Adrenal gland (tissue), 12 donors: ENCODE data around the gene SUSD1. TPM values are rescaled to one million over a fixed set of nuclear protein-coding genes. Genes with fewer than 3 reads are reported as not detected.

Experiments
- DNase-seq, 7 donors: peaks; one replicate each; pipeline ENCODE4 v3.0.0-alpha.2; 2019 to 2020
- H3K27ac ChIP-seq, 5 donors: fragments of 200-600 bp; sonication (generic) in 4 of 5; 1 replicate in 3 of 5; 2 replicates in 2 of 5; pipeline versions ENCODE4 v1.5.1 to v1.8.0; 2016 to 2020; ENCODE audit warnings: mild to moderate bottlenecking in 1 of 5
- H3K27me3 ChIP-seq: fragments of 200-600 bp; 2 replicates; pipeline ENCODE4 v1.8.0; 2021
- H3K36me3 ChIP-seq, 2 donors: fragments of 200-600 bp; replicated peaks in 1 of 2; 1 replicate in 1 of 2; 2 replicates in 1 of 2; pipeline versions ENCODE4 v1.5.1 to v1.8.0; 2018 to 2022
- H3K4me1 ChIP-seq, 2 donors: fragments of 200-600 bp; replicated peaks in 1 of 2; 1 replicate in 1 of 2; 2 replicates in 1 of 2; pipeline versions ENCODE4 v1.5.1 to v1.8.0; 2018 to 2021
- H3K4me3 ChIP-seq, 4 donors: fragments of 200-600 bp; sonication (generic) in 3 of 4; one replicate each; pipeline ENCODE4 v1.5.1; 2016 to 2018
- H3K9me3 ChIP-seq, 3 donors: fragments of 200-600 bp; sonication (generic) in 1 of 3; replicated peaks in 1 of 3; 1 replicate in 2 of 3; 2 replicates in 1 of 3; pipeline versions ENCODE4 v1.5.1 to v1.8.0; 2016 to 2021
- POLR2A ChIP-seq, 2 donors: fragments of 450-650 bp; IDR thresholded peaks; one replicate each; pipeline ENCODE4 v1.6.1; 2017; ENCODE audit warnings: antibody characterized with exemption in 2 of 2, mild to moderate bottlenecking in 2 of 2, moderate library complexity in 1 of 2
- WGBS, 4 donors: extraction: QIAGEN DNeasy Blood & Tissue Kit in 2 of 4; methylation state at CpG; one replicate each; pipeline versions ENCODE4 v1.1.5 to v1.1.7; 2013 to 2017; 5-methylcytosine and 5-hydroxymethylcytosine counted together
- intact Hi-C, 2 donors: fragments of 100-400 bp; cut with DNase I; formaldehyde crosslinking; loops; one replicate each; pipeline versions ENCODE4 v1.14.1 to v1.15.0; 2022 to 2023
- polyA plus RNA-seq, 3 donors: library from polyadenylated mRNA; stranded (reverse); fragments of 200-250 nt in 2 of 3; fragments of 350-450 nt in 1 of 3; fragmentation: Illumina TruSeq in 1 of 3; extraction: RNeasy Lipid Tissue Mini Kit (QIAGEN cat#74804) in 1 of 3; gene quantifications; one replicate each; pipeline ENCODE4 v1.2.3, GENCODE V29; 2013 to 2014
- total RNA-seq, 9 donors: library from RNA; depleted of rRNA in 4 of 9; stranded (reverse); fragments of >200 nt in 4 of 9; fragments of 120-200 nt in 1 of 9; fragmentation: NEBNext Ultra II Directional in 1 of 9; extraction: Animal tissue kit (Norgen Biotek cat#: 25700) in 1 of 9; gene quantifications; one replicate each; pipeline versions ENCODE4 v1.1.0 to v1.2.4, GENCODE V29; 2013 to 2023
- TF ChIP-seq, protein P1 (sequence below), 6 experiments: fragments of 450-650 bp in 4 of 6; fragments of 200-600 bp in 2 of 6; sonication (generic) in 1 of 6; IDR thresholded peaks; 1 replicate in 5 of 6; 2 replicates in 1 of 6; pipeline versions ENCODE4 v1.5.1 to v1.8.0; 2016 to 2021; ENCODE audit warnings: antibody characterized with exemption in 6 of 6, mild to moderate bottlenecking in 2 of 6, moderate library complexity in 1 of 6
- donor health status: healthy with polysubstance abuse.
- donor health status: Bipolar disorder and iron deficiency.
- donor health status: DM: yes; HTN: yes; CAD: no.
- donor health status: DM: no; HTN: no; CAD: no.
- donor health status: DM: no; HTN: no; CAD: no.
- donor health status: DM: yes; HTN: yes; CAD: no.

Gene SUSD1
- total and polyA plus RNA-seq, 12 donors, result 4.7 to 37.0 (median 20.8) TPM

DNA sequence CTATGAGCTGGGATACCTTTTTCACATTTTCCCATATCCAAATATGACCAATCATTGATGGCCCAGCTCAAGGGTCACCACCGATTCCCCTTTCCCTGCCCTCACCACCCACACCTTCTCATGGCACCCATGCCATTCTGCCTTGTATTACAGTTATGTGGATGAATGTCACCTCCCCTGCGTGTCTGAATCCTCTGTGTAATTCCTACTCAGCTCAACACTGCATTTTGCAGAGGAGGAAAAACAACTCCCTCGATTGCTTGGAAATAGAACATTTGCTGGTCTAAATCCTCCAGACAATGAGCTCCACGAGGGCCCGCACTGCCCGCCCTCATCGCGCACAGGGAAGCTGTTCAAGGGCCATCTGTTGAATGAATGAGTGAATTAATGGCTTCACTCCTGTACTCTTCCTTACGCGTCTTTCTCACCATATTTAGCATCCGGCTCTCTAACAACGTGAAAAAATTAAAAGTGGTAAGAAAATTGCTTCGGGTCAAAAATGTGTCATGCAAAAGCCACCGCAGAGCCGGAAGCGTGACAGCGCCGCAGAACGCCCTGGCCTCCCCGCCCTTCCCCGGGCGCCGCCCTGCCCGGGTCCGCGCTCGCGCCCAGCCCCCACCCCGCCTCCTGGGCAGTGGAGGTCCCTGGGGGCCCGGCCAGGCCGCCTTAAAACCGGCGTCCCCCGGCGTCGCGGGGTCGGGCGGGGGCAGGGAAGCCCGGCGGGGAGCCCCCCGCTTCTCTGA is 704 bp downstream of the SUSD1 start:
- TF ChIP-seq, protein P1, sequence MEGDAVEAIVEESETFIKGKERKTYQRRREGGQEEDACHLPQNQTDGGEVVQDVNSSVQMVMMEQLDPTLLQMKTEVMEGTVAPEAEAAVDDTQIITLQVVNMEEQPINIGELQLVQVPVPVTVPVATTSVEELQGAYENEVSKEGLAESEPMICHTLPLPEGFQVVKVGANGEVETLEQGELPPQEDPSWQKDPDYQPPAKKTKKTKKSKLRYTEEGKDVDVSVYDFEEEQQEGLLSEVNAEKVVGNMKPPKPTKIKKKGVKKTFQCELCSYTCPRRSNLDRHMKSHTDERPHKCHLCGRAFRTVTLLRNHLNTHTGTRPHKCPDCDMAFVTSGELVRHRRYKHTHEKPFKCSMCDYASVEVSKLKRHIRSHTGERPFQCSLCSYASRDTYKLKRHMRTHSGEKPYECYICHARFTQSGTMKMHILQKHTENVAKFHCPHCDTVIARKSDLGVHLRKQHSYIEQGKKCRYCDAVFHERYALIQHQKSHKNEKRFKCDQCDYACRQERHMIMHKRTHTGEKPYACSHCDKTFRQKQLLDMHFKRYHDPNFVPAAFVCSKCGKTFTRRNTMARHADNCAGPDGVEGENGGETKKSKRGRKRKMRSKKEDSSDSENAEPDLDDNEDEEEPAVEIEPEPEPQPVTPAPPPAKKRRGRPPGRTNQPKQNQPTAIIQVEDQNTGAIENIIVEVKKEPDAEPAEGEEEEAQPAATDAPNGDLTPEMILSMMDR (IDR thresholded peaks at IDR 0.05), result no peak
- no peak for TF ChIP-seq POLR2A (IDR thresholded peaks at IDR 0.05)
- H3K4me3 ChIP-seq, result peak overlapping the region in 2 of 4 donors; percentile 25 to 86
- H3K27ac ChIP-seq, result peak overlapping the region in 4 of 5 donors; percentile 36 to 88 (median 57)
- intact Hi-C loops, result no loop called here
- WGBS, 4 donors, result 3 to 9% (median 6%) methylated on average over 17 to 42 of the region's 42 CpGs
- DNase-seq, result peak; percentile 54 to 83 (median 69)
- H3K27me3 ChIP-seq, result no peaks in the 10 kb centered on the region
- no peaks in the 10 kb centered on the region for H3K36me3 ChIP-seq
- no peaks in the 10 kb centered on the region for H3K9me3 ChIP-seq
- H3K4me1 ChIP-seq, result peaks cover 0 to 18% of the 10 kb centered on the region in 2 donors

DNA sequence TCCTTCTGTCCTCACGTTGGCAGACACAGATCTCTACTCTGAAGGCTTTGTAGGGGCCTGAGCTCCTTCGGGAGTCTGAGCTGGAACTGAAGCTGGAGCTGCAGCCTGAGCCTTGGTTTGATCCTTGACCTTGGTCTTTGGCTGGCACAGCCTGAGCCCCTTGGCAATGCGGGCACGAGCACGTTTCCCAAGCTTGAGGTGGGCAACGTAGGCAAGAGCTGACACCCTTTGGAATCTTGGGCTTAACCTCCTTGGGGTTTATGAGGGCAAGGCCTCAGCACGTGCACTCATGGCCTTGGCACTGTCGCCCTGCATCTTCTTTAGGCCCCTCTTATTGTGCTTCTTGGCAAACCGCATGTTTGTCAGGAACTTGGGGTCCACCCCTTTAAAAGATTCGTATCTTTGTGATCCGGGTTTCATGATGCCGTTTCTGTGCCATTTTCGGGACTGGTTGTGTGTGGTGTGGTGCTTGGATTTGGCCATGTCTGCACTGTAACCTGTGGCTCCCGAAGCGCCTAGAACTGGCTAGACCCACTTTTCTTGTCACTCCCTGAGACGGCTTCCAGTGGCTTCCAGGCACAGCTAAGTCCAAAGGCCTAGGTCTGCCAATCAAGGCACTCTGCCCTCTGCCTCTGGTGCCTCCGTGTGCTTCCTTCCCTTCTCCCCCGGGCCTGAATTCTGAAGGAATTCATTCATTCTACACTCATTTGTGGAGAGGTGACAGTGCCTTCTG is 1.4 kb downstream of the SUSD1 start:
- Histone ChIP-seq H3K27ac (peak overlapping the region in 1 of 5 donors; percentile 88), H3K36me3 (no peaks in the 10 kb centered on the region), H3K27me3 (no peaks in the 10 kb centered on the region), H3K4me1 (peaks cover 0 to 18% of the 10 kb centered on the region in 2 donors), H3K4me3 (no peak overlapping the region), H3K9me3 (no peaks in the 10 kb centered on the region)
- TF ChIP-seq, protein P1 (IDR thresholded peaks at IDR 0.05), result no peak
- no peak for TF ChIP-seq POLR2A (IDR thresholded peaks at IDR 0.05)
- intact Hi-C loops, result no loop called here
- WGBS, 4 donors, result 85 to 94% (median 87%) methylated on average over 13 to 18 of the region's 18 CpGs
- peak in 1 of 7 donors; percentile 46 for DNase-seq

DNA sequence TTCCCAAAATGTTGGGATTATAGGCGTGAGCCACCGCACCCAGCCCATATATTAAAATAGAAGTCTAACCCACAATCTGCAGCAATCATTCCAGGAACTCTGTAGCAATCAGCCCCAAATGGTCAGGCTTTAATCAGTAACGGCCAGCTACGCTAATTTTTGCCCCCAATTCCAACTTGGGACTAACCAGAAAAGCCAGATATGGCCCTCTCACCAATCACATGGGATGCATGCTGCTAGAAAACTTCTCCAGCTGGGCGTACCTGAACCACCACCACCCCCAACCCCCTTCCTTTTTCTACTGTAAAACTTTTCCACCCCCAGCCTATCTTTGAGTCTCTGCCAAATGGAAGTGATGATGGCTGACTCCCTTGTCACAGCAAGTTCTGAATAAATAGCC is 4.1 kb downstream of the SUSD1 start:
- 75 to 90% (median 87%) methylated on average over 5 of the region's 5 CpGs for WGBS, 4 donors
- H3K27me3 ChIP-seq, result no peaks in the 10 kb centered on the region
- no peak for TF ChIP-seq POLR2A (IDR thresholded peaks at IDR 0.05)
- TF ChIP-seq, protein P1 (IDR thresholded peaks at IDR 0.05), result no peak
- intact Hi-C loops, result no loop called here
- no peak for DNase-seq
- no peak overlapping the region for H3K4me3 ChIP-seq
- H3K4me1 ChIP-seq, result peaks cover 0 to 24% of the 10 kb centered on the region in 2 donors
- H3K9me3 ChIP-seq, result no peaks in the 10 kb centered on the region
- H3K27ac ChIP-seq, result no peak overlapping the region
- no peaks in the 10 kb centered on the region for H3K36me3 ChIP-seq

DNA sequence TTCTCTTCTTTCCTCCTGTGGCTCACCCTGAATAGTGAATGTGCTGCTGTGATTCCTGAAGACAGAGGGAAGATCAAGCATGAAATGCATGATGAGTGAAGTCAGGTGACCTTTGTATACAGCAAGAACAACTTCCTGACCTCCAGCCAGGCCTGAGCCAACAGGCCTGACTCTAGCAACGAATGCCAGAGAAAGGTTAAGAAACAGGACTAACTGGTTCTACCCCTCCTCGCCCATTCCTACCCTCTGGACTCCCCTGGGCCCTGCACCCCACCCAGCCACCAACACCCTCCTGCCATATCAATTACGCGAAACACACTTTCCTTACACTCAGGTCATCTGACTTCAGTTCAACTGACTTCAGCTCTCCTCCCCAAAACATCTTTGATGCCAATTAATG is 4.9 kb downstream of the SUSD1 start:
- intact Hi-C loops, result no loop called here
- Histone ChIP-seq H3K4me1 (peaks cover 0 to 20% of the 10 kb centered on the region in 2 donors), H3K36me3 (no peaks in the 10 kb centered on the region), H3K4me3 (no peak overlapping the region), H3K27me3 (no peaks in the 10 kb centered on the region), H3K27ac (no peak overlapping the region), H3K9me3 (no peaks in the 10 kb centered on the region)
- 72 to 77% (median 74%) methylated on average over 4 of the region's 4 CpGs for WGBS, 4 donors
- TF ChIP-seq, protein P1 (IDR thresholded peaks at IDR 0.05), result no peak
- no peak for TF ChIP-seq POLR2A (IDR thresholded peaks at IDR 0.05)
- no peak for DNase-seq
